Measurements from ENCODE around the gene CLEC16A. TPM values are rescaled to one million over a fixed set of nuclear protein-coding genes. Genes with fewer than 3 reads are reported as not detected.

CLEC16A gene
- total and polyA plus RNA-seq, 8 donors: 8.1 to 17.2 (median 10.7) TPM

GRCh38 chr16:11030990-11031510, 86.7 kb downstream of the CLEC16A start:
- ATAC-seq (peak in 1 of 4 donors; percentile 64), FAIRE-seq (no peak), DNase-seq (no peak)
- Histone ChIP-seq H3K4me1 (no peaks in the 10 kb centered on the region), H3K27me3 (no peaks in the 10 kb centered on the region), H3K27ac (no peak overlapping the region), H3K36me3 (peaks cover 1 to 6% (median 4%) of the 10 kb centered on the region in 3 donors), H3K9me3 (no peaks in the 10 kb centered on the region), H3K4me3 (no peak overlapping the region)
- WGBS, 2 donors: 81 to 82% methylated on average over 7 of the region's 7 CpGs
- intact Hi-C loops (cut with DNase I): no loop called here
- no peak for TF ChIP-seq CTCF (IDR thresholded peaks at IDR 0.05)

- WGBS, 2 donors: 88 to 89% methylated on average over 16 of the region's 16 CpGs
- DNase-seq: no peak
- H3K4me3 ChIP-seq: no peak overlapping the region
- no peaks in the 10 kb centered on the region for H3K4me1 ChIP-seq
- H3K27me3 ChIP-seq: no peaks in the 10 kb centered on the region
- no peaks in the 10 kb centered on the region for H3K9me3 ChIP-seq
- peaks cover 0 to 6% (median 0%) of the 10 kb centered on the region in 3 donors for H3K36me3 ChIP-seq
- ATAC-seq: peak in 2 of 4 donors; percentile 12 to 23
- no peak for FAIRE-seq
- intact Hi-C loops (cut with DNase I): no loop called here
- no peak for TF ChIP-seq CTCF (IDR thresholded peaks at IDR 0.05)
- no peak overlapping the region for H3K27ac ChIP-seq
Measured at GRCh38 chr16:11032000-11032921, 87.9 kb downstream of the CLEC16A start.

GRCh38 chr16:11032922-11033291, 88.5 kb downstream of the CLEC16A start:
- ATAC-seq: peak in 3 of 4 donors; percentile 48 to 58 (median 55)
- WGBS, 2 donors: 80 to 84% methylated on average over 7 of the region's 7 CpGs

GRCh38 chr16:11033629-11034420, 89.5 kb downstream of the CLEC16A start:
- Histone ChIP-seq H3K27me3 (no peaks in the 10 kb centered on the region), H3K27ac (no peak overlapping the region), H3K9me3 (no peaks in the 10 kb centered on the region), H3K36me3 (peaks cover 0 to 4% (median 0%) of the 10 kb centered on the region in 3 donors), H3K4me3 (no peak overlapping the region), H3K4me1 (no peaks in the 10 kb centered on the region)
- peak in 3 of 4 donors; percentile 19 to 48 (median 23) for ATAC-seq
- FAIRE-seq: no peak
- DNase-seq: no peak
- intact Hi-C loops (cut with DNase I): no loop called here
- WGBS, 2 donors: 83 to 87% methylated on average over 14 of the region's 14 CpGs
- TF ChIP-seq CTCF (IDR thresholded peaks at IDR 0.05): no peak

More at GRCh38 chr16:11032922-11033291, 88.5 kb downstream of the CLEC16A start:
- no peaks in the 10 kb centered on the region for H3K27me3 ChIP-seq
- H3K4me1 ChIP-seq: no peaks in the 10 kb centered on the region
- no peak overlapping the region for H3K4me3 ChIP-seq
- DNase-seq (peak in 1 of 6 donors; percentile 12), FAIRE-seq (no peak)
- no peaks in the 10 kb centered on the region for H3K9me3 ChIP-seq
- H3K27ac ChIP-seq: no peak overlapping the region
- peaks cover 0 to 6% (median 0%) of the 10 kb centered on the region in 3 donors for H3K36me3 ChIP-seq
- intact Hi-C loops (cut with DNase I): no loop called here
- no peak for TF ChIP-seq CTCF (IDR thresholded peaks at IDR 0.05)
